Measurements from ENCODE around the gene CAMK2A.
A peak's percentile ranks its signal among the peaks of the same experiment; 100 is the strongest.
"Not testable (repeated sequence)": the region's sequence is repeated elsewhere in the genome, so short reads cannot be mapped to it uniquely, and the experiment has no call there.

The CAMK2A gene

GRCh38 chr5:150236981-150237754, 52.4 kb downstream of the CAMK2A start:
- no peak for DNase-seq (ENCODE audit: low read depth in 2 of 2)

- no peak for DNase-seq (ENCODE audit: low read depth in 2 of 2)
Observed at GRCh38 chr5:150236313-150236712, 53.3 kb downstream of the CAMK2A start.

- DNase-seq (ENCODE audit: low read depth in 2 of 2) = no peak
Observed at GRCh38 chr5:150235500-150235854, 54.1 kb downstream of the CAMK2A start.

GRCh38 chr5:150234576-150235499, 54.7 kb downstream of the CAMK2A start:
- DNase-seq (ENCODE audit: low read depth in 2 of 2) = no peak

GRCh38 chr5:150233706-150234105, 55.9 kb downstream of the CAMK2A start:
- not testable (repeated sequence) for DNase-seq (ENCODE audit: low read depth in 2 of 2)

- no peak for DNase-seq (ENCODE audit: low read depth in 2 of 2)
Observed at GRCh38 chr5:150230842-150231241, 58.7 kb downstream of the CAMK2A start.

- DNase-seq (ENCODE audit: low read depth in 2 of 2) = no peak
Observed at GRCh38 chr5:150229571-150229970, 60.0 kb downstream of the CAMK2A start.

GRCh38 chr5:150227606-150228273, 61.8 kb downstream of the CAMK2A start:
- DNase-seq (ENCODE audit: low read depth in 2 of 2) = no peak

- DNase-seq (ENCODE audit: low read depth in 2 of 2) = no peak
Observed at GRCh38 chr5:150227036-150227435, 62.5 kb downstream of the CAMK2A start.

- no peak for DNase-seq (ENCODE audit: low read depth in 2 of 2)
Observed at GRCh38 chr5:150224483-150225027, 65.0 kb downstream of the CAMK2A start.

GRCh38 chr5:150223474-150223873, 66.1 kb downstream of the CAMK2A start:
- DNase-seq (ENCODE audit: low read depth in 2 of 2) = no peak

GRCh38 chr5:150222906-150223305, 66.7 kb downstream of the CAMK2A start:
- no peak for DNase-seq (ENCODE audit: low read depth in 2 of 2)

GRCh38 chr5:150221471-150221870, 68.1 kb downstream of the CAMK2A start:
- DNase-seq (ENCODE audit: low read depth in 2 of 2) = no peak

GRCh38 chr5:150219861-150220260, 69.7 kb downstream of the CAMK2A start:
- no peak for DNase-seq (ENCODE audit: low read depth in 2 of 2)

- DNase-seq (ENCODE audit: low read depth in 2 of 2) = no peak
Observed at GRCh38 chr5:150219142-150219541, 70.4 kb downstream of the CAMK2A start.

- no peak for DNase-seq (ENCODE audit: low read depth in 2 of 2)
Observed at GRCh38 chr5:150218693-150219035, 70.9 kb downstream of the CAMK2A start.

GRCh38 chr5:150217873-150218692, 71.5 kb downstream of the CAMK2A start:
- DNase-seq (ENCODE audit: low read depth in 2 of 2) = peak; percentile 56 to 60

- no peak for DNase-seq (ENCODE audit: low read depth in 2 of 2)
Observed at GRCh38 chr5:150217038-150217437, 72.5 kb downstream of the CAMK2A start.

GRCh38 chr5:150215979-150216944, 73.3 kb downstream of the CAMK2A start:
- no peak for DNase-seq (ENCODE audit: low read depth in 2 of 2)

- peak in 1 of 2 experiments; percentile 10 for DNase-seq (ENCODE audit: low read depth in 2 of 2)
Observed at GRCh38 chr5:150214289-150214688, 75.3 kb downstream of the CAMK2A start.
